Peyer's patch (tissue), 4 donors: ENCODE results near the gene PBRM1.

Experiments
- POLR2A ChIP-seq, 2 donors: fragments of 450-650 bp; IDR thresholded peaks; one replicate each; pipeline ENCODE4 v1.5.1; 2017; ENCODE audit warnings: antibody characterized with exemption in 2 of 2, mild to moderate bottlenecking in 2 of 2, moderate library complexity in 2 of 2
- TF ChIP-seq, protein P1 (sequence below), 6 experiments: fragments of 450-650 bp in 4 of 6; fragments of 200-600 bp in 2 of 6; sonication (generic) in 1 of 6; IDR thresholded peaks; one replicate each; pipeline ENCODE4 v1.5.1; 2017 to 2019; ENCODE audit warnings: antibody characterized with exemption in 6 of 6, mild to moderate bottlenecking in 3 of 6, moderate library complexity in 1 of 6

DNA sequence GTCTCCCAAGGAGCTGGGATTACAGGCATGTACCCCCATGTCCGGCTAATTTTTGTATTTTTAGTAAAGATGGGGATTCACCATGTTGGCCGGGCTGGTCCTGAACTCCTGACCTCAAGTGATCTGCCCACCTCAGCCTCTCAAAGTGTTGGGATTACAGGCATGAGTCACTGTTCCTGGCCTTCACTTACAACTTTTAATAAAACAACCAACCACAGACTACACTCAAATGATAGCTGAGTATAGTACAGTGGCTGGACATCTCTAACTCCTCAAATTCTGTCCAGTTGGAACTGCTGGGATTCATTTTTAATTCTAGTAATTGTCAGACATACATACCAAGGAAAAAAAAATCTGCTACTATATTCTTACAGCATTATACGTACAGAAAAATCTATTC lies 71.0 kb downstream of the PBRM1 start:
- TF ChIP-seq, protein P1, sequence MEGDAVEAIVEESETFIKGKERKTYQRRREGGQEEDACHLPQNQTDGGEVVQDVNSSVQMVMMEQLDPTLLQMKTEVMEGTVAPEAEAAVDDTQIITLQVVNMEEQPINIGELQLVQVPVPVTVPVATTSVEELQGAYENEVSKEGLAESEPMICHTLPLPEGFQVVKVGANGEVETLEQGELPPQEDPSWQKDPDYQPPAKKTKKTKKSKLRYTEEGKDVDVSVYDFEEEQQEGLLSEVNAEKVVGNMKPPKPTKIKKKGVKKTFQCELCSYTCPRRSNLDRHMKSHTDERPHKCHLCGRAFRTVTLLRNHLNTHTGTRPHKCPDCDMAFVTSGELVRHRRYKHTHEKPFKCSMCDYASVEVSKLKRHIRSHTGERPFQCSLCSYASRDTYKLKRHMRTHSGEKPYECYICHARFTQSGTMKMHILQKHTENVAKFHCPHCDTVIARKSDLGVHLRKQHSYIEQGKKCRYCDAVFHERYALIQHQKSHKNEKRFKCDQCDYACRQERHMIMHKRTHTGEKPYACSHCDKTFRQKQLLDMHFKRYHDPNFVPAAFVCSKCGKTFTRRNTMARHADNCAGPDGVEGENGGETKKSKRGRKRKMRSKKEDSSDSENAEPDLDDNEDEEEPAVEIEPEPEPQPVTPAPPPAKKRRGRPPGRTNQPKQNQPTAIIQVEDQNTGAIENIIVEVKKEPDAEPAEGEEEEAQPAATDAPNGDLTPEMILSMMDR (IDR thresholded peaks at IDR 0.05) = no peak
- no peak for TF ChIP-seq POLR2A (IDR thresholded peaks at IDR 0.05)
